ENCODE data around the gene DPYSL4. TPM values are rescaled to one million over a fixed set of nuclear protein-coding genes. Genes with fewer than 3 reads are reported as not detected.

Gene DPYSL4
- total and polyA plus RNA-seq, 2 of the 13 experiments (the other 11 are each of a cell fraction or from before 2014, with no cell fraction given) = 0.84 to 1.2 TPM

- TF ChIP-seq NFAT5 (CRISPR knock-in tag; IDR thresholded peaks at IDR 0.05) (peak; percentile 76; the same call in 1 of the 2 replicates), MATR3 (CRISPR knock-in tag; IDR thresholded peaks at IDR 0.05) (no peak), ERF (CRISPR knock-in tag; IDR thresholded peaks at IDR 0.05) (peak; percentile 68), SOX5 (CRISPR knock-in tag; IDR thresholded peaks at IDR 0.05; ENCODE audit: borderline replicate concordance) (0 out of 2 replicates have a peak, but pooled peaks have one; percentile 22), ZSCAN21 (CRISPR knock-in tag; IDR thresholded peaks at IDR 0.05; ENCODE audit: borderline replicate concordance) (peak; percentile 65; the same call in 1 of the 2 replicates), RXRA (CRISPR knock-in tag; IDR thresholded peaks at IDR 0.05) (no peak), KAT2B (IDR thresholded peaks at IDR 0.05; ENCODE audit: borderline replicate concordance, low read depth, low read length) (no peak), ZNF331 (CRISPR knock-in tag; IDR thresholded peaks at IDR 0.05) (peak; percentile 70; the same call in 1 of the 2 replicates), TFE3 (CRISPR knock-in tag; IDR thresholded peaks at IDR 0.05) (0 out of 2 replicates have a peak, but pooled peaks have one; percentile 47), KAT8 (CRISPR knock-in tag; IDR thresholded peaks at IDR 0.05) (no peak), ZNF3 (CRISPR knock-in tag; IDR thresholded peaks at IDR 0.05) (no peak), ZNF263 (CRISPR knock-in tag; IDR thresholded peaks at IDR 0.05) (0 out of 2 replicates have a peak, but pooled peaks have one; percentile 21), NKX3-1 (CRISPR knock-in tag; IDR thresholded peaks at IDR 0.05) (0 out of 2 replicates have a peak, but pooled peaks have one; percentile 20), ZNF678 (CRISPR knock-in tag; IDR thresholded peaks at IDR 0.05) (no peak), TRAFD1 (CRISPR knock-in tag; IDR thresholded peaks at IDR 0.05; ENCODE audit: borderline replicate concordance) (no peak), ZGPAT (CRISPR knock-in tag; IDR thresholded peaks at IDR 0.05) (no peak), ATF7-NPFF (CRISPR knock-in tag; IDR thresholded peaks at IDR 0.05; ENCODE audit: low read depth) (peak; percentile 38; the same call in 1 of the 2 replicates), ZEB1 (IDR thresholded peaks at IDR 0.05; ENCODE audit: insufficient replicate concordance, low read depth) (no peak), XBP1 (CRISPR knock-in tag; IDR thresholded peaks at IDR 0.05) (no peak)
Measured at GRCh38 chr10:132193907-132194552, 7.3 kb downstream of the DPYSL4 start (continued).
